MM.1S (cell line): ENCODE data around the gene EEF1AKMT1.

Source experiments
- EZH2 ChIP-seq: fragments of 300-600 bp; sonication (generic); optimal IDR thresholded peaks from 2 replicates; pipeline ENCODE3; 2017; ENCODE audit warnings: low read depth, mild to moderate bottlenecking, antibody characterized with exemption, low read length, mixed read lengths
- EZH2phosphoT487 ChIP-seq: fragments of 300-600 bp; sonication (generic); IDR thresholded peaks from 2 replicates; pipeline ENCODE4 v1.6.1; 2018; ENCODE audit warnings: antibody characterized with exemption, low read length
- TF ChIP-seq, protein P1 (sequence below): fragments of 300-600 bp; sonication (generic); IDR thresholded peaks from 2 replicates; pipeline ENCODE4 v1.5.1; 2016; ENCODE audit warnings: antibody characterized with exemption, low read length, mixed read lengths

DNA sequence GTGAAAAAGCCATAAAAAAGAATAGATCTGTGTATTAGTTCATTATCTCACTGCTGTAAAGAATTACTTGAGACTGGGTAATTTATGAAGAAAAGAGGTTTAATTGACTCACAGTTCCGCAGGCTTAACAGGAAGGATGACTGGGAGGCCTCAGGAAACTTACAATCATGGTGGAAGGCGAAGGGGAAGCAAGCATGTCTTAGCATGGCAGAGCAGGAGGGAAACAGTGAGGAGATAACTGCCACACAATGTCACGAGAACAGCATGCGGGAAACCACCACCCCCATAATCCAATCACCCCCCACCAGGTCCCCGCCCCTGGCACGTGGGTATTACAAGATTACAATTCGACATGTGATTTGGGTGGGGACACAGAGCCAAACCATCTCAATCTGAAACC lies 39.1 kb upstream of the EEF1AKMT1 start:
- no peak for TF ChIP-seq EZH2
- TF ChIP-seq, protein P1, sequence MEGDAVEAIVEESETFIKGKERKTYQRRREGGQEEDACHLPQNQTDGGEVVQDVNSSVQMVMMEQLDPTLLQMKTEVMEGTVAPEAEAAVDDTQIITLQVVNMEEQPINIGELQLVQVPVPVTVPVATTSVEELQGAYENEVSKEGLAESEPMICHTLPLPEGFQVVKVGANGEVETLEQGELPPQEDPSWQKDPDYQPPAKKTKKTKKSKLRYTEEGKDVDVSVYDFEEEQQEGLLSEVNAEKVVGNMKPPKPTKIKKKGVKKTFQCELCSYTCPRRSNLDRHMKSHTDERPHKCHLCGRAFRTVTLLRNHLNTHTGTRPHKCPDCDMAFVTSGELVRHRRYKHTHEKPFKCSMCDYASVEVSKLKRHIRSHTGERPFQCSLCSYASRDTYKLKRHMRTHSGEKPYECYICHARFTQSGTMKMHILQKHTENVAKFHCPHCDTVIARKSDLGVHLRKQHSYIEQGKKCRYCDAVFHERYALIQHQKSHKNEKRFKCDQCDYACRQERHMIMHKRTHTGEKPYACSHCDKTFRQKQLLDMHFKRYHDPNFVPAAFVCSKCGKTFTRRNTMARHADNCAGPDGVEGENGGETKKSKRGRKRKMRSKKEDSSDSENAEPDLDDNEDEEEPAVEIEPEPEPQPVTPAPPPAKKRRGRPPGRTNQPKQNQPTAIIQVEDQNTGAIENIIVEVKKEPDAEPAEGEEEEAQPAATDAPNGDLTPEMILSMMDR: no peak
- no peak for TF ChIP-seq EZH2phosphoT487
